H1 (cell line): ENCODE results near the gene ACE. TPM values are rescaled to one million over a fixed set of nuclear protein-coding genes. Genes with fewer than 3 reads are reported as not detected.

ENCODE experiments used
- CTCF ChIA-PET: fragments of 300-600 bp; sonication (Branson Sonifier 250); formaldehyde crosslinking; loops from one replicate; lab custom pipeline; 2021; ENCODE audit not compliant: partially characterized antibody; lab: Charles Lee
- POLR2A ChIA-PET: fragments of 300-600 bp; sonication (Branson Sonifier 250); formaldehyde crosslinking; loops from one replicate; lab custom pipeline; 2021; ENCODE audit warnings: inconsistent platforms; ENCODE audit not compliant: partially characterized antibody; lab: Charles Lee
- DNase-seq, 2 experiments: peaks; one replicate each; pipeline versions ENCODE4 v3.0.0 to v3.0.0-alpha.2; 2010 to 2022; ENCODE audit warnings: low spot score in 2 of 2, low read depth in 1 of 2, mixed read lengths in 1 of 2
- FAIRE-seq: peaks from 2 replicates; lab custom pipeline; 2011; peaks lifted over from hg19 to GRCh38; lab: Jason Lieb, UNC
- H2AFZ ChIP-seq: 2 replicates; pipeline ENCODE4 v1.8.1; 2012; ENCODE audit warnings: low read length, inconsistent platforms
- H2AK5ac ChIP-seq: 2 replicates; pipeline ENCODE4 v1.6.1; 2013; ENCODE audit warnings: low read depth, low read length
- H2BK120ac ChIP-seq: replicated peaks from 2 replicates; pipeline ENCODE3; 2013; ENCODE audit warnings: low read depth, low read length, inconsistent platforms
- H2BK12ac ChIP-seq: 2 replicates; pipeline ENCODE4 v1.6.1; 2013; ENCODE audit warnings: low read depth, low read length
- H2BK15ac ChIP-seq: 2 replicates; pipeline ENCODE4 v1.6.1; 2013; ENCODE audit warnings: low read length
- H2BK20ac ChIP-seq: 2 replicates; pipeline ENCODE4 v1.6.1; 2013; ENCODE audit warnings: low read length
- H2BK5ac ChIP-seq: 2 replicates; pipeline ENCODE4 v1.6.1; 2013; ENCODE audit warnings: low read depth, low read length
- H3K14ac ChIP-seq: 2 replicates; pipeline ENCODE4 v1.6.1; 2013; ENCODE audit warnings: inconsistent platforms; ENCODE audit not compliant: insufficient read length
- H3K18ac ChIP-seq: 2 replicates; pipeline ENCODE4 v1.6.1; 2013; ENCODE audit warnings: low read length; ENCODE audit errors: extremely low read depth
- H3K23ac ChIP-seq: 2 replicates; pipeline ENCODE4 v1.6.1; 2013; ENCODE audit warnings: inconsistent platforms; ENCODE audit not compliant: insufficient read length
- H3K23me2 ChIP-seq: 2 replicates; pipeline ENCODE4 v1.6.1; 2013; ENCODE audit warnings: low read depth, low read length
- H3K27ac ChIP-seq: 2 replicates; pipeline ENCODE4 v1.6.1; 2011; ENCODE audit warnings: low read depth, low read length, inconsistent platforms
- H3K27me3 ChIP-seq, 4 experiments: replicated peaks in 1 of 4; 1 replicate in 1 of 4; 2 replicates in 3 of 4; pipeline versions ENCODE4 v1.6.1 to v1.8.1; 2011 to 2013; ENCODE audit warnings: low read length in 3 of 4, mild to moderate bottlenecking in 3 of 4, inconsistent platforms in 2 of 4, mixed read lengths in 2 of 4, moderate library complexity in 1 of 4; ENCODE audit not compliant: control insufficient read depth in 3 of 4, insufficient read depth in 3 of 4; ENCODE audit errors: extremely low read depth in 1 of 4
- H3K36me3 ChIP-seq, 4 experiments: 2 replicates each; pipeline versions ENCODE4 v1.6.1 to v1.8.1; 2011 to 2013; ENCODE audit warnings: mild to moderate bottlenecking in 4 of 4, low read length in 3 of 4, moderate library complexity in 2 of 4, control low read depth in 1 of 4, inconsistent platforms in 1 of 4; ENCODE audit not compliant: insufficient read depth in 4 of 4, control insufficient read depth in 2 of 4
- H3K4ac ChIP-seq: replicated peaks from 2 replicates; pipeline ENCODE3; 2013; ENCODE audit warnings: low read length, low read depth, mixed read lengths, inconsistent platforms; ENCODE audit not compliant: insufficient read length
- H3K4me1 ChIP-seq, 4 experiments: replicated peaks in 1 of 4; 1 replicate in 1 of 4; 2 replicates in 3 of 4; pipeline versions ENCODE4 v1.6.1 to v1.8.1; 2011 to 2013; ENCODE audit warnings: low read length in 3 of 4, inconsistent platforms in 2 of 4, mixed read lengths in 1 of 4; ENCODE audit not compliant: insufficient read depth in 4 of 4, control insufficient read depth in 3 of 4
- H3K4me2 ChIP-seq, 2 experiments: 2 replicates each; pipeline versions ENCODE4 v1.6.1 to v1.8.1; 2011 to 2013; ENCODE audit warnings: low read depth in 2 of 2, low read length in 2 of 2, control low read depth in 1 of 2, inconsistent platforms in 1 of 2, mild to moderate bottlenecking in 1 of 2; ENCODE audit not compliant: insufficient read depth in 1 of 2
- H3K4me3 ChIP-seq, 4 experiments: fragments of 200-600, 300-600 bp in 1 of 4; sonication (generic), shearing (Covaris generic), sonication (Bioruptor Twin) in 1 of 4; 2 replicates each; pipeline versions ENCODE4 v1.5.1 to v1.8.1; 2011 to 2016; ENCODE audit warnings: low read length in 4 of 4, low read depth in 3 of 4, control low read depth in 2 of 4, inconsistent platforms in 2 of 4, mild to moderate bottlenecking in 2 of 4, mixed read lengths in 1 of 4, moderate library complexity in 1 of 4; ENCODE audit not compliant: insufficient read depth in 2 of 4; ENCODE audit errors: extremely low read depth in 1 of 4
- H3K56ac ChIP-seq: replicated peaks from 2 replicates; pipeline ENCODE3; 2013; ENCODE audit warnings: low read depth, mild to moderate bottlenecking, mixed read lengths, low read length, inconsistent platforms; ENCODE audit not compliant: insufficient read length
- H3K79me1 ChIP-seq: 2 replicates; pipeline ENCODE4 v1.6.1; 2013; ENCODE audit warnings: low read depth, low read length, control low read depth
- H3K79me2 ChIP-seq, 2 experiments: 2 replicates each; pipeline versions ENCODE4 v1.6.1 to v1.8.1; 2012 to 2013; ENCODE audit warnings: low read length in 2 of 2, mild to moderate bottlenecking in 2 of 2, inconsistent platforms in 1 of 2; ENCODE audit not compliant: insufficient read depth in 2 of 2, control insufficient read depth in 1 of 2
- H3K9ac ChIP-seq, 4 experiments: replicated peaks in 1 of 4; 1 replicate in 1 of 4; 2 replicates in 3 of 4; pipeline versions ENCODE4 v1.6.1 to v1.8.1; 2011 to 2013; ENCODE audit warnings: low read depth in 3 of 4, low read length in 3 of 4, control low read depth in 2 of 4, mild to moderate bottlenecking in 2 of 4, moderate library complexity in 2 of 4, inconsistent platforms in 1 of 4; ENCODE audit errors: extremely low read depth in 1 of 4
- H3K9me3 ChIP-seq, 2 experiments: 2 replicates each; pipeline versions ENCODE4 v1.6.1 to v1.8.1; 2012 to 2013; ENCODE audit warnings: mild to moderate bottlenecking in 2 of 2, moderate library complexity in 2 of 2, control low read depth in 1 of 2, inconsistent platforms in 1 of 2, low read depth in 1 of 2, low read length in 1 of 2, mixed read lengths in 1 of 2; ENCODE audit not compliant: insufficient read depth in 2 of 2
- H4K20me1 ChIP-seq, 2 experiments: replicated peaks in 1 of 2; 2 replicates each; pipeline versions ENCODE3 to v1.8.1; 2011 to 2013; ENCODE audit warnings: inconsistent platforms in 2 of 2, low read length in 2 of 2, mild to moderate bottlenecking in 1 of 2; ENCODE audit not compliant: insufficient read depth in 2 of 2, control insufficient read depth in 1 of 2
- H4K5ac ChIP-seq: 2 replicates; pipeline ENCODE4 v1.6.1; 2013; ENCODE audit warnings: low read length, low read depth, mixed read lengths, inconsistent platforms; ENCODE audit not compliant: insufficient read length
- H4K8ac ChIP-seq: 2 replicates; pipeline ENCODE4 v1.8.0; 2013; ENCODE audit warnings: mild to moderate bottlenecking, moderate library complexity, low read length, inconsistent platforms; ENCODE audit not compliant: insufficient read depth; ENCODE audit errors: extremely low read depth
- H4K91ac ChIP-seq: replicated peaks from 2 replicates; pipeline ENCODE3; 2013; ENCODE audit warnings: low read length, mixed read lengths, inconsistent platforms; ENCODE audit not compliant: insufficient read length
- BRCA1 ChIP-seq: IDR thresholded peaks from 2 replicates; pipeline ENCODE4 v1.6.1; 2012; ENCODE audit warnings: low read depth, low read length, improper control_type of control experiment
- CBX8 ChIP-seq: fragments of 300-800, 300-1000 bp; sonication (generic); IDR thresholded peaks from 2 replicates; pipeline ENCODE4 v1.7.1; 2016; ENCODE audit warnings: low read depth, low read length, borderline replicate concordance
- HDAC6 ChIP-seq: IDR thresholded peaks from one replicate; pipeline ENCODE4 v1.7.1; 2012; ENCODE audit warnings: low read depth, mild to moderate bottlenecking, inconsistent platforms, low read length, moderate library complexity
- JUND ChIP-seq: IDR thresholded peaks from 2 replicates; pipeline ENCODE4 v1.6.1; 2011; ENCODE audit warnings: mild to moderate bottlenecking, improper control_type of control experiment, low read length
- KDM4A ChIP-seq: IDR thresholded peaks from one replicate; pipeline ENCODE4 v1.7.1; 2012; ENCODE audit warnings: low read depth, mild to moderate bottlenecking, moderate library complexity, low read length, inconsistent platforms; ENCODE audit not compliant: severe bottlenecking
- RXRA ChIP-seq: IDR thresholded peaks from 2 replicates; pipeline ENCODE4 v1.6.1; 2011; ENCODE audit warnings: low read depth, mild to moderate bottlenecking, low read length, moderate library complexity; ENCODE audit not compliant: insufficient read depth
- SIRT6 ChIP-seq: IDR thresholded peaks from one replicate; pipeline ENCODE4 v1.7.1; 2012; ENCODE audit warnings: low read length, inconsistent platforms
- SUZ12 ChIP-seq: fragments of 200-600 bp; sonication (generic); IDR thresholded peaks from 2 replicates; pipeline ENCODE4 v1.6.1; 2012; ENCODE audit warnings: mild to moderate bottlenecking, inconsistent platforms, low read length, moderate library complexity, mixed read lengths
- TAF1 ChIP-seq: IDR thresholded peaks from 2 replicates; pipeline ENCODE4 v1.6.1; 2011; ENCODE audit warnings: mild to moderate bottlenecking, low read depth, low read length
- WGBS, 2 experiments: shearing (Covaris generic) in 1 of 2; methylation state at CpG; one replicate each; pipeline versions ENCODE4 v1.1.6 to v1.1.7; 2013 to 2015; ENCODE audit warnings: low lambda C conversion rate in 2 of 2, mixed read lengths in 2 of 2, inconsistent platforms in 1 of 2, low coverage in 1 of 2, missing lambda C conversion rate in 1 of 2; ENCODE audit not compliant: insufficient replicate concordance in 2 of 2, insufficient coverage in 1 of 2, insufficient read length in 1 of 2; ENCODE audit errors: extremely low coverage in 1 of 2, missing lambda C conversion rate in 1 of 2; 5-methylcytosine and 5-hydroxymethylcytosine counted together
- polyA plus RNA-seq, 7 experiments: library from polyadenylated mRNA; depleted of rRNA in 3 of 7; stranded (reverse) in 5 of 7; unstranded in 2 of 7; fragments of >200 nt in 5 of 7; fragments of 200-250 nt in 2 of 7; gene quantifications; 1 replicate in 5 of 7; 2 replicates in 1 of 7; 4 replicates in 1 of 7; pipeline versions ENCODE4 v1.2.1 to v1.2.3, GENCODE V29; 2011 to 2013; ENCODE audit warnings: missing spikeins in 2 of 7, mixed read lengths in 2 of 7
- total RNA-seq: library from RNA; stranded (reverse); fragmentation: NEBNext Ultra II Directional; extraction: Animal tissue kit (Norgen Biotek cat#: 25700); gene quantifications from 2 replicates; pipeline ENCODE4 v1.2.1, GENCODE V29; 2021

ACE gene
- total and polyA plus RNA-seq, 2 of the 8 experiments (the other 6 are each of a cell fraction or from before 2014, with no cell fraction given) = 2.5 to 5.5 TPM

- H2BK120ac ChIP-seq = no peak overlapping the region
- no peaks in the 10 kb centered on the region for H3K23me2 ChIP-seq
- WGBS, 2 experiments = 83% methylated on average over 4 of the region's 4 CpGs; no CpG with 5 or more reads in 1 of the 2 experiments
- ChIA-PET POLR2A (no interaction called here), CTCF (interaction anchor here (1.2 to 27.9 kb wide), 2 partner anchors 14 to 28 kb away, joined by 3 to 758 read pairs; partner anchors contain the start of gene CYB561)
- no peaks in the 10 kb centered on the region for H3K79me2 ChIP-seq
- H3K27ac ChIP-seq = no peak overlapping the region
- H3K4ac ChIP-seq = no peak overlapping the region
- no peak overlapping the region for H2BK15ac ChIP-seq
- H4K20me1 ChIP-seq = no peaks in the 10 kb centered on the region
- H3K4me2 ChIP-seq = no peak overlapping the region
- H3K36me3 ChIP-seq = no peaks in the 10 kb centered on the region
- no peak overlapping the region for H3K23ac ChIP-seq
- H3K56ac ChIP-seq = no peak overlapping the region
- H4K5ac ChIP-seq = no peak overlapping the region
- FAIRE-seq (no peak), DNase-seq (no peak)
- H3K79me1 ChIP-seq = no peaks in the 10 kb centered on the region
- H3K9ac ChIP-seq = no peak overlapping the region
- H2BK5ac ChIP-seq = no peak overlapping the region
- no peak overlapping the region for H2BK12ac ChIP-seq
- no peak overlapping the region for H4K8ac ChIP-seq
- no peak overlapping the region for H3K14ac ChIP-seq
- no peaks in the 10 kb centered on the region for H3K27me3 ChIP-seq
- H3K9me3 ChIP-seq = no peaks in the 10 kb centered on the region
- H3K4me1 ChIP-seq = no peaks in the 10 kb centered on the region
- no peak overlapping the region for H4K91ac ChIP-seq
- no peak overlapping the region for H2BK20ac ChIP-seq
- TF ChIP-seq SIRT6 (no peak), RXRA (no peak), HDAC6 (no peak), JUND (no peak), SUZ12 (no peak), CBX8 (no peak), TAF1 (no peak), KDM4A (no peak), BRCA1 (no peak)
- H3K4me3 ChIP-seq = no peak overlapping the region
- H2AFZ ChIP-seq = no peak overlapping the region
- no peak overlapping the region for H2AK5ac ChIP-seq
- H3K18ac ChIP-seq = no peak overlapping the region
These were observed 12.1 kb upstream of the ACE start for GRCh38 chr17:63464691-63465236.
